ENCODE measurements around the gene SUN5. TPM values are rescaled to one million over a fixed set of nuclear protein-coding genes. Genes with fewer than 3 reads are reported as not detected.
"Not testable (repeated sequence)": the region's sequence is repeated elsewhere in the genome, so short reads cannot be mapped to it uniquely, and the experiment has no call there.

Gene SUN5
- total RNA-seq, 2 donors from 2014 or later = not detected

- DNase-seq = no peak
- intact Hi-C loops (cut with DNase I, micrococcal nuclease) = no loop called here
- no peak for ATAC-seq
These were observed 46.8 kb downstream of the SUN5 start for GRCh38 chr20:32957459-32957858.

- intact Hi-C loops (cut with DNase I, micrococcal nuclease); DNase-seq; ATAC-seq: not testable (repeated sequence)
These were observed 53.7 kb downstream of the SUN5 start for GRCh38 chr20:32950539-32950938.

- no peak for DNase-seq
- intact Hi-C loops (cut with DNase I, micrococcal nuclease) = no loop called here
These were observed 57.6 kb downstream of the SUN5 start for GRCh38 chr20:32946629-32947028.

GRCh38 chr20:32945710-32946221, 58.5 kb downstream of the SUN5 start:
- DNase-seq (no peak), ATAC-seq (no peak)
- intact Hi-C loops (cut with DNase I, micrococcal nuclease) = no loop called here

More at GRCh38 chr20:32946629-32947028, 57.6 kb downstream of the SUN5 start:
- no peak for ATAC-seq

- DNase-seq (no peak), ATAC-seq (no peak)
- intact Hi-C loops (cut with DNase I, micrococcal nuclease) = no loop called here
These were observed 60.7 kb downstream of the SUN5 start for GRCh38 chr20:32943490-32944052.

GRCh38 chr20:32941155-32941885, 62.9 kb downstream of the SUN5 start:
- intact Hi-C loops (cut with DNase I, micrococcal nuclease) = no loop called here
- no peak for ATAC-seq
- DNase-seq = no peak

GRCh38 chr20:32934580-32934979, 69.7 kb downstream of the SUN5 start:
- ATAC-seq (no peak), DNase-seq (no peak)
- intact Hi-C loops (cut with DNase I, micrococcal nuclease) = no loop called here

Other genes starting within 250 kb of the SUN5 start
- gene DNMT3B, start 242.0 kb downstream of the SUN5 start, total RNA-seq = under 1 TPM; 0.78 to 0.85 TPM
- 10 to 100 TPM; 75.6 to 85.5 TPM for gene MAPRE1, start 184.5 kb downstream of the SUN5 start, total RNA-seq
- under 1 TPM in 1 of 2 donors, not detected in 1; 0.11 TPM for gene EFCAB8, start 145.5 kb downstream of the SUN5 start, total RNA-seq
- gene BPIFB2, start 3.3 kb upstream of the SUN5 start, total RNA-seq = not detected
- not detected for gene BPIFB6, start 27.2 kb upstream of the SUN5 start, total RNA-seq
- not detected for gene BPIFB3, start 49.5 kb upstream of the SUN5 start, total RNA-seq
- gene BPIFB4, start 75.2 kb upstream of the SUN5 start, total RNA-seq = not detected
- gene BPIFA2, start 163.7 kb upstream of the SUN5 start, total RNA-seq = not detected
- not detected for gene BPIFA3, start 212.9 kb upstream of the SUN5 start, total RNA-seq
- not detected for gene BPIFA1, start 231.6 kb upstream of the SUN5 start, total RNA-seq